AG10803 (cell line): Measurements from ENCODE around the gene A2M.

Experiments
- DNase-seq: peaks from one replicate; pipeline ENCODE4 v3.0.0; 2010; ENCODE audit warnings: low read depth
- H3K4me3 ChIP-seq: 2 replicates; pipeline ENCODE4 v1.5.1; 2011; ENCODE audit warnings: mild to moderate bottlenecking, low read length, control low read depth
- TF ChIP-seq, protein P1 (sequence below): conservative IDR thresholded peaks from 2 replicates; pipeline ENCODE4 v1.5.1; 2011; ENCODE audit warnings: mild to moderate bottlenecking, low read length, control low read depth, inconsistent platforms

Gene A2M

DNA sequence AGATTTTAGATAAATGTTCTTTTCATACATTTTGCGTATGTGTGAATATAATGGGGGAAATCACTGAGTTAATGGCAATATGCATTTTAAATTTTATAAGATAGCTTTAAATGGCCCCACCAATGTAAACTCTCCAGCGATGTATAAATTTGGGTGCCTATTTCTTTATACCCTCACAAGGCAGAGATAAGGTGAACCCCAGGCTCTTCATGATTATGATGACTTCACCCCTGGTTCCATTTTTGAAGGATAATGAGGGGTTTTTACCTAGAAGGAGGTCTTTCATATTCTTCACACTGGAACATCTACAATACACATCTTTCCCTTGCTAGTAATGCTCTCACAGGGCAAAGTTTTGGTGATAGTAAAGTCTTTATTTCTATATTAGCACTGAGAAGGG, 91.2 kb downstream of the A2M start:
- DNase-seq: no peak
- TF ChIP-seq, protein P1, sequence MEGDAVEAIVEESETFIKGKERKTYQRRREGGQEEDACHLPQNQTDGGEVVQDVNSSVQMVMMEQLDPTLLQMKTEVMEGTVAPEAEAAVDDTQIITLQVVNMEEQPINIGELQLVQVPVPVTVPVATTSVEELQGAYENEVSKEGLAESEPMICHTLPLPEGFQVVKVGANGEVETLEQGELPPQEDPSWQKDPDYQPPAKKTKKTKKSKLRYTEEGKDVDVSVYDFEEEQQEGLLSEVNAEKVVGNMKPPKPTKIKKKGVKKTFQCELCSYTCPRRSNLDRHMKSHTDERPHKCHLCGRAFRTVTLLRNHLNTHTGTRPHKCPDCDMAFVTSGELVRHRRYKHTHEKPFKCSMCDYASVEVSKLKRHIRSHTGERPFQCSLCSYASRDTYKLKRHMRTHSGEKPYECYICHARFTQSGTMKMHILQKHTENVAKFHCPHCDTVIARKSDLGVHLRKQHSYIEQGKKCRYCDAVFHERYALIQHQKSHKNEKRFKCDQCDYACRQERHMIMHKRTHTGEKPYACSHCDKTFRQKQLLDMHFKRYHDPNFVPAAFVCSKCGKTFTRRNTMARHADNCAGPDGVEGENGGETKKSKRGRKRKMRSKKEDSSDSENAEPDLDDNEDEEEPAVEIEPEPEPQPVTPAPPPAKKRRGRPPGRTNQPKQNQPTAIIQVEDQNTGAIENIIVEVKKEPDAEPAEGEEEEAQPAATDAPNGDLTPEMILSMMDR: no peak
- H3K4me3 ChIP-seq: no peak overlapping the region

DNA sequence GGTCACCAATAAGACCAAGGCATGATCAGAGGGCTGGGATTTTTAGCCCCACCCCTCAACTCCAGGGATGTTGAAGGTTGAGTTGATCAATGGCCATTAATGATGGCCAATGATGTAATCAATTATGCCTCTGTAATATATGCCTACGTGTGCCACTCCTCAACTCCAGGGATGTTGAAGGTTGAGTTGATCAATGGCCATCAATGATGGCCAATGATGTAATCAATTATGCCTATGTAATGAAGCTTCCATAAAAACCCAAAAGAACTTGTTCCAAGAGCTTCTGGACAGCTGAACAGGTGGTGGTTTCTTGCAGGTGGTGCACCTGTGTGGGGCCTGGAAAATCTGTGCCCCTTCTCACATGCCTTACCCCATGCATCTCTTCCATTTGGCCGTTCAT, 93.1 kb downstream of the A2M start:
- no peak overlapping the region for H3K4me3 ChIP-seq
- TF ChIP-seq, protein P1: no peak
- no peak for DNase-seq
